Measurements from ENCODE around the gene PLEKHN1.
A peak's percentile ranks its signal among the peaks of the same experiment; 100 is the strongest.
"Not testable (repeated sequence)": the region's sequence is repeated elsewhere in the genome, so short reads cannot be mapped to it uniquely, and the experiment has no call there.

PLEKHN1 gene

GRCh38 chr1:1014799-1015681 is 48.8 kb downstream of the PLEKHN1 start:
- DNase-seq (ENCODE audit: extremely low spot score) = no peak
- TF ChIP-seq FOXK2 (IDR thresholded peaks at IDR 0.05) = no peak
- no peak for TF ChIP-seq SP1 (IDR thresholded peaks at IDR 0.05)
- TF ChIP-seq LEF1 (IDR thresholded peaks at IDR 0.05; ENCODE audit: borderline replicate concordance) = no peak
- no peak for TF ChIP-seq ZNF384 (IDR thresholded peaks at IDR 0.05)
- no peak for TF ChIP-seq ELF4 (IDR thresholded peaks at IDR 0.05)
- TF ChIP-seq FOXA1 (IDR thresholded peaks at IDR 0.05) = no peak
- no peak for TF ChIP-seq ARNT (IDR thresholded peaks at IDR 0.05)
- TF ChIP-seq BHLHE40 (IDR thresholded peaks at IDR 0.05; ENCODE audit: borderline replicate concordance) = no peak
- TF ChIP-seq PKNOX1 (IDR thresholded peaks at IDR 0.05) = no peak
- no peak for TF ChIP-seq HDGF (IDR thresholded peaks at IDR 0.05; ENCODE audit: borderline replicate concordance)
- no peak for TF ChIP-seq FOXM1 (IDR thresholded peaks at IDR 0.05; ENCODE audit: borderline replicate concordance)
- no peak for TF ChIP-seq CTBP1 (IDR thresholded peaks at IDR 0.05; ENCODE audit: borderline replicate concordance)
- TF ChIP-seq NFRKB (IDR thresholded peaks at IDR 0.05) = no peak
- TF ChIP-seq SUZ12 (IDR thresholded peaks at IDR 0.05) = no peak
- TF ChIP-seq TARDBP (IDR thresholded peaks at IDR 0.05) = no peak
- no peak for TF ChIP-seq L3MBTL2 (conservative IDR thresholded peaks at IDR 0.05)
- ChIA-PET CTCF (interaction anchor here (0.6 to 1.1 kb wide), 2 partner anchors 13 to 26 kb away, joined by 4 to 5 read pairs; no protein-coding TSS in a partner anchor), POLR2A (interaction anchor here (0.7 to 1.5 kb wide), 2 partner anchors 14 to 16 kb away, joined by 3 to 7 read pairs; partner anchors contain the start of gene HES4)

GRCh38 chr1:1017397-1018320 is 51.4 kb downstream of the PLEKHN1 start:
- DNase-seq (ENCODE audit: extremely low spot score); POLR2A ChIA-PET: not testable (repeated sequence)
- CTCF ChIA-PET = interaction anchor here (1.0 to 1.9 kb wide), 3 partner anchors 41 to 47 kb away, joined by 3 to 5 read pairs (median 4); no protein-coding TSS in a partner anchor

- ChIA-PET POLR2A (interaction anchor here (1.4 kb wide), 1 partner anchor 17 kb away, joined by 5 read pairs; no protein-coding TSS in a partner anchor), CTCF (interaction anchor here (1.3 to 1.9 kb wide), 2 partner anchors 45 to 46 kb away, joined by 3 to 5 read pairs; no protein-coding TSS in a partner anchor)
- not testable (repeated sequence) for DNase-seq (ENCODE audit: extremely low spot score)
Measured at GRCh38 chr1:1018321-1018685, 52.0 kb downstream of the PLEKHN1 start.

- TF ChIP-seq PKNOX1 (IDR thresholded peaks at IDR 0.05) (no peak), NFRKB (IDR thresholded peaks at IDR 0.05) (no peak), FOXM1 (IDR thresholded peaks at IDR 0.05; ENCODE audit: borderline replicate concordance) (peak; percentile 29; the same call in 1 of the 2 replicates), LEF1 (IDR thresholded peaks at IDR 0.05; ENCODE audit: borderline replicate concordance) (no peak)
- ChIA-PET POLR2A (interaction anchor here (1.0 to 1.4 kb wide), 5 partner anchors 12 to 38 kb away, joined by 3 to 6 read pairs (median 4); partner anchors contain the start of gene HES4), CTCF (interaction anchor here (0.7 to 1.0 kb wide), 2 partner anchors 39 to 45 kb away, joined by 4 to 6 read pairs; no protein-coding TSS in a partner anchor)
- peak; percentile 93 for DNase-seq (ENCODE audit: extremely low spot score)
Measured at GRCh38 chr1:1019122-1019999, 53.1 kb downstream of the PLEKHN1 start.

- peak; percentile 72 for DNase-seq (ENCODE audit: extremely low spot score)
- ChIA-PET CTCF (interaction anchor here (1.0 kb wide), 1 partner anchor 44 kb away, joined by 6 read pairs; no protein-coding TSS in a partner anchor), POLR2A (interaction anchor here (1.0 to 1.4 kb wide), 4 partner anchors 13 to 37 kb away, joined by 3 to 6 read pairs (median 4); partner anchors contain the start of gene HES4)
- no peak for TF ChIP-seq L3MBTL2 (conservative IDR thresholded peaks at IDR 0.05)
- TF ChIP-seq PKNOX1 (IDR thresholded peaks at IDR 0.05) = no peak
- TF ChIP-seq FOXA1 (IDR thresholded peaks at IDR 0.05) = no peak
- no peak for TF ChIP-seq FOXM1 (IDR thresholded peaks at IDR 0.05; ENCODE audit: borderline replicate concordance)
- no peak for TF ChIP-seq LEF1 (IDR thresholded peaks at IDR 0.05; ENCODE audit: borderline replicate concordance)
- no peak for TF ChIP-seq HDGF (IDR thresholded peaks at IDR 0.05; ENCODE audit: borderline replicate concordance)
- TF ChIP-seq ARNT (IDR thresholded peaks at IDR 0.05) = no peak
- TF ChIP-seq FOXK2 (IDR thresholded peaks at IDR 0.05) = no peak
- TF ChIP-seq ZNF384 (IDR thresholded peaks at IDR 0.05) = no peak
Measured at GRCh38 chr1:1020000-1020404, 53.7 kb downstream of the PLEKHN1 start, which contains the start of gene AGRN. Gene AGRN (plus strand): TSS chr1:1020120. CDS start chr1:1020173, 53 bp downstream.

Data from HEK293T (cell line).